ENCODE measurements around the gene INPP5F.

The INPP5F gene

DNA sequence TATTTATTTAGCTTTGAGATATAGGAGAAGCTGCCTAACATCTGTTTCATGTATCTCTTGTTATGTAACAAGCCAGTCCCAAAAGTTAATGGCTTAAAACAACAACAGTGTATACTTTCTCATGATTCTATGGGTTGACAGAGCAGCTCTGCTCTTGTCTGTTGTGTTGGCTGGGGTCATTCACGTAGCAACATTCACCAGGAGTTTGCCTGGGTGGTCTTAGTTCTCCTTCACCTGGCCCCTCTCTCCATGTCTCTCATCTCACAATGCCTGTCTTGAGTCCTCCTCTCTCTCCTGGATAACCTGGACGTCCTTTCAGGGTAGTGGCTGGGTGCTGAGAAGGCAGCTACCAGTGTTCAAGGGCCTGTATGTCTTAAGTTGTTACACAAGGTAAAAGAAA is 27.5 kb downstream of the INPP5F start:
- TF ChIP-seq CTCF (IDR thresholded peaks at IDR 0.05; ENCODE audit: low read depth, low read length, missing control alignments): no peak
- H3K4me3 ChIP-seq (ENCODE audit: low read depth, low read length): no peak overlapping the region
- no peak for DNase-seq (ENCODE audit: low read depth)

DNA sequence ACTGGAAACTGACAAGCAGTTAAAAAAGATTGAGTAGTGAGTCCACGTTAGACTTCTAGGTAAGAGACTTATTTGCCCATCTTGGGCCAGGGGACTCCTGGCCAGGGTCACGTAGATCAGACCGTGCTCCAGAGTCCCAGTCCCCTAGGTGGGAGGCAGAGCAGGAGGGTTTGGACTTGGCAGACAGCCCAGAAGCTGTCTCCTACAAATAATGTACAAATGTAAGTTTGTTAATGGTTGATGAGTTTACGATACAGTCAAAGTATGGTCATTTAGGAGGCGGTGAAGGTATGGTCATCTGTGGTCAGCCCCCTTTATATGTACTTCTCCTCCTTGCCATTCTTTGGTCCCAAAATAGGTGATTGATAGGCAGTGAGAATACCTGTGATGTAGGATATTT is 28.2 kb downstream of the INPP5F start:
- DNase-seq (ENCODE audit: low read depth): no peak
- H3K4me3 ChIP-seq (ENCODE audit: low read depth, low read length): no peak overlapping the region
- TF ChIP-seq CTCF (IDR thresholded peaks at IDR 0.05; ENCODE audit: low read depth, low read length, missing control alignments): no peak

DNA sequence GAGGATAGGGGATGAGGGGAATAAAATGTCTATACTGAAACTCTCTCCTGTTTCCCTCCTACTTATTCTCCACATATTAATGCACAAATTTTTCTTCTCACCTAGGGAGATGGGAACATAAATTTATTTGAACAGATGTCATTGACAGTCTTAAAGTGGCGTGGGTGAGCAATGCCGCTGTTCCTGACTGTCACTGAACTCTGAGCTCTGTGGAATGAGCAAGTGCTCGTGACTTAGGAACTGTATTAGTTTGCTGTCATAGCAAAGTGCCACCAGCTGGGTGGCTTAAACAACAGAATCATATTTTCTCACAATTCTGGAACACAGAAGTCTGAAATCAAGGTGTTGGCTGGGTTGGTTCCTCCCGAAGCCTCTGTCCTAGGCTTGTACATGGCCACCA is 29.1 kb downstream of the INPP5F start:
- no peak for TF ChIP-seq CTCF (IDR thresholded peaks at IDR 0.05; ENCODE audit: low read depth, low read length, missing control alignments)
- no peak for DNase-seq (ENCODE audit: low read depth)

GRCh38 chr10:119755446-119755845 is 29.6 kb downstream of the INPP5F start:
- no peak overlapping the region for H3K4me3 ChIP-seq (ENCODE audit: low read depth, low read length)
- DNase-seq (ENCODE audit: low read depth): no peak
- no peak for TF ChIP-seq CTCF (IDR thresholded peaks at IDR 0.05; ENCODE audit: low read depth, low read length, missing control alignments)

More for the DNA sequence above, 29.1 kb downstream of the INPP5F start:
- H3K4me3 ChIP-seq (ENCODE audit: low read depth, low read length): no peak overlapping the region

DNA sequence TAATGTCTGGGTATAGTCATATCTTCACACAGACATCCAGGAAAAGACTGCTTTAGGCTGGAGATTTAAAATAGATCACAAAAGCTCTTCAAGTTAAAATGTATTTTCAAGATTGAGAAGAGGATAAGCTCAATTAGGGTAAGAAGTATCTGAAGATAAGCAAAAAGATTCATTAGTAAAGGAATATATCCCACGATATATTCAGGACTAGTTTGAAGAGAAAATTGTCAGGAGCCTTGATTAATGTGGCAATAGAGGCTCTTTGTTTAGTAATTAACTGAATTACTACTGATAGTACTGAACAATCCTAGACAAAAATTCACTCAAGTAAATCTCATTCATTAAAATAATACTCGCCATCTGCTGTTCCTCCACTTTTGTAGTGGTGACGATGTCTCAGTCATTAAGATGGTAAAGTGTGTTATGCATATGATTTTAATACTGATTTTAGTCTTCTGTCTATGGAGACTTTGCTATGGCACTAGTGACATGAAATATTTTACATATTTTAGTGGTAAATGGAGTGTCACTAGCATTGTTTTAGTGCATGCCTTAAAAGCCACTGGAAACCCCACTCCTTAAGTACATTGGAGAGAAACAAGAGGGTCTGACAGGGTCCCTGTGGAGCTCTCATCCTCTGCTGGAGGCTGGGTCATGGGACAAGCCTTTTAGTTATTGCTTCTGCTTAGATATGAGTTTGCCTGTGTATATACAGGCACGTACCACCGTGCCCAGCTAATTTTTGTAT is 32.8 kb downstream of the INPP5F start:
- TF ChIP-seq CTCF (IDR thresholded peaks at IDR 0.05; ENCODE audit: low read depth, low read length, missing control alignments): no peak
- H3K4me3 ChIP-seq (ENCODE audit: low read depth, low read length): no peak overlapping the region
- DNase-seq (ENCODE audit: low read depth): no peak

GRCh38 chr10:119759832-119760231 is 34.0 kb downstream of the INPP5F start:
- no peak overlapping the region for H3K4me3 ChIP-seq (ENCODE audit: low read depth, low read length)
- no peak for DNase-seq (ENCODE audit: low read depth)
- TF ChIP-seq CTCF (IDR thresholded peaks at IDR 0.05; ENCODE audit: low read depth, low read length, missing control alignments): no peak

DNA sequence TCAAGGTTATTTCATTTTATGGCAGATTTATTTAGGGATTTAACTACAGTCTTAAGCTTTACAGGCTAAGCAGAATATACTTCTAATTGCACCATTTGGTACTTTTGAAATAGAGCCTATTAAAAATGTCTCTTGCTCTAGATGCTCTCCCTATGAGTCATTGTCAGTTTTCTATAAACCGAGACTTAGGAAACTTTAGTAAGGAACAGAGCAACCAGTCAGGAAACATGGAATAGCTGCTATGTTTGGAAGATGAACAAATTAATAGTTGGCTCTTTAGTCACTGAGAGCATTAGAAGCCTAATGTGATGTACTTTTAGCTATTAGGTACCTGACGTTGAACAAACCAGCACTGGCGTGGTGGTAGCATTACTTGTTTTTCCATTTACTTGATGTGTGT is 35.3 kb downstream of the INPP5F start:
- DNase-seq (ENCODE audit: low read depth): no peak
- no peak for TF ChIP-seq CTCF (IDR thresholded peaks at IDR 0.05; ENCODE audit: low read depth, low read length, missing control alignments)
- no peak overlapping the region for H3K4me3 ChIP-seq (ENCODE audit: low read depth, low read length)
